B cell (primary cell): Measurements from ENCODE around the gene SLC1A2. TPM values are rescaled to one million over a fixed set of nuclear protein-coding genes. Genes with fewer than 3 reads are reported as not detected.

Source experiments
- ATAC-seq: fragments of 200-7000 bp; cut with Tn5 transposase; one replicate; pipeline ENCODE4 v1.10.0; 2021; ENCODE audit warnings: low read depth, mild to moderate bottlenecking, moderate number of reproducible peaks, moderate library complexity
- CTCF ChIA-PET: fragments of 350-600 bp; sonication (Branson Sonifier 250); formaldehyde crosslinking; loops from one replicate; lab custom pipeline; 2021; ENCODE audit warnings: antibody characterized with exemption, inconsistent platforms; lab: Charles Lee
- POLR2A ChIA-PET: fragments of 350-600 bp; sonication (Branson Sonifier 250); formaldehyde crosslinking; loops from one replicate; lab custom pipeline; 2021; ENCODE audit warnings: antibody characterized with exemption; lab: Charles Lee
- DNase-seq: peaks from one replicate; pipeline ENCODE4 v3.0.0; 2013
- H2AFZ ChIP-seq: 2 replicates; pipeline ENCODE4 v1.6.1; 2012; ENCODE audit warnings: mild to moderate bottlenecking, low read depth, low read length; ENCODE audit not compliant: insufficient read depth, poor library complexity, severe bottlenecking
- H3K27ac ChIP-seq, 2 donors: 1 replicate in 1 of 2; 2 replicates in 1 of 2; pipeline ENCODE4 v1.5.1; 2012 to 2013; ENCODE audit warnings: low read length in 2 of 2, mild to moderate bottlenecking in 2 of 2, moderate library complexity in 1 of 2
- H3K27me3 ChIP-seq, 4 experiments: fragments of 200-600 bp in 1 of 4; sonication (generic) in 1 of 4; replicated peaks in 1 of 4; 1 replicate in 2 of 4; 2 replicates in 2 of 4; pipeline versions ENCODE4 v1.6.1 to v1.7.0; 2013 to 2016; ENCODE audit warnings: low read length in 3 of 4, mild to moderate bottlenecking in 2 of 4, mixed read lengths in 1 of 4, moderate library complexity in 1 of 4; ENCODE audit not compliant: insufficient read depth in 4 of 4, control insufficient read depth in 3 of 4; ENCODE audit errors: control extremely low read depth in 1 of 4
- H3K36me3 ChIP-seq, 2 experiments: replicated peaks in 1 of 2; 1 replicate in 1 of 2; 2 replicates in 1 of 2; pipeline versions ENCODE4 v1.6.1 to v1.7.1; 2013; ENCODE audit warnings: low read length in 1 of 2; ENCODE audit not compliant: insufficient read depth in 2 of 2, control insufficient read depth in 1 of 2; ENCODE audit errors: control extremely low read depth in 1 of 2, extremely low read depth in 1 of 2
- H3K4me1 ChIP-seq, 2 donors: fragments of 200-600 bp in 1 of 2; sonication (generic) in 1 of 2; 1 replicate in 1 of 2; 2 replicates in 1 of 2; pipeline versions ENCODE4 v1.5.1 to v1.6.1; 2013 to 2017; ENCODE audit warnings: low read length in 2 of 2; ENCODE audit not compliant: control insufficient read depth in 2 of 2, insufficient read depth in 2 of 2
- H3K4me2 ChIP-seq: replicated peaks from 2 replicates; pipeline ENCODE3; 2012; ENCODE audit warnings: mild to moderate bottlenecking, low read depth, low read length; ENCODE audit not compliant: poor library complexity, severe bottlenecking
- H3K4me3 ChIP-seq, 5 experiments: fragments of 200-600 bp in 1 of 5; sonication (generic) in 1 of 5; 1 replicate in 3 of 5; 2 replicates in 2 of 5; pipeline versions ENCODE4 v1.5.1 to v1.7.0; 2011 to 2016; ENCODE audit warnings: low read length in 4 of 5, mild to moderate bottlenecking in 4 of 5, low read depth in 2 of 5, control low read depth in 1 of 5, moderate library complexity in 1 of 5; ENCODE audit not compliant: insufficient read depth in 1 of 5; ENCODE audit errors: control extremely low read depth in 1 of 5, extremely low read depth in 1 of 5
- H3K79me2 ChIP-seq: fragments of 200-600 bp; sonication (generic); one replicate; pipeline ENCODE4 v1.6.0; 2016; ENCODE audit warnings: low read length; ENCODE audit not compliant: control insufficient read depth, insufficient read depth
- H3K9ac ChIP-seq: fragments of 200-600 bp; sonication (generic); 2 replicates; pipeline ENCODE4 v1.6.1; 2017; ENCODE audit warnings: mild to moderate bottlenecking, low read length, moderate library complexity
- H3K9me3 ChIP-seq, 3 donors: one replicate each; pipeline versions ENCODE4 v1.6.1 to v1.7.1; 2013; ENCODE audit warnings: low read length in 2 of 3; ENCODE audit not compliant: control insufficient read depth in 2 of 3, insufficient read depth in 1 of 3; ENCODE audit errors: control extremely low read depth in 1 of 3
- H4K20me1 ChIP-seq: 2 replicates; pipeline ENCODE4 v1.6.0; 2012; ENCODE audit warnings: mild to moderate bottlenecking, low read length; ENCODE audit not compliant: insufficient read depth, control insufficient read depth, poor library complexity, severe bottlenecking
- H3K27ac Mint-ChIP-seq: one replicate; pipeline ENCODE4 v1.8.0; 2021; ENCODE audit warnings: mixed read lengths
- H3K27me3 Mint-ChIP-seq: one replicate; pipeline ENCODE4 v1.8.0; 2021; ENCODE audit warnings: mixed read lengths
- H3K4me1 Mint-ChIP-seq: one replicate; pipeline ENCODE4 v1.8.0; 2021; ENCODE audit warnings: mixed read lengths
- H3K4me3 Mint-ChIP-seq: one replicate; pipeline ENCODE4 v1.8.0; 2021; ENCODE audit warnings: mixed read lengths
- H3K9me3 Mint-ChIP-seq: one replicate; pipeline ENCODE4 v1.8.0; 2022; ENCODE audit warnings: mixed read lengths; ENCODE audit not compliant: insufficient read depth
- CTCF ChIP-seq: fragments of 200-600 bp; IDR thresholded peaks from one replicate; pipeline ENCODE4 v1.8.0; 2022; ENCODE audit warnings: antibody characterized with exemption, mild to moderate bottlenecking
- EZH2 ChIP-seq: IDR thresholded peaks from 2 replicates; pipeline ENCODE4 v1.6.1; 2012; ENCODE audit warnings: borderline replicate concordance, low read depth, mild to moderate bottlenecking, moderate library complexity, low read length; ENCODE audit not compliant: insufficient read depth, poor library complexity, severe bottlenecking
- WGBS: methylation state at CpG from one replicate; pipeline ENCODE4 v1.1.5; 2013; ENCODE audit warnings: missing lambda C conversion rate; ENCODE audit not compliant: insufficient coverage; 5-methylcytosine and 5-hydroxymethylcytosine counted together
- intact Hi-C: fragments of 100-400 bp; cut with micrococcal nuclease; formaldehyde crosslinking; loops from one replicate; pipeline ENCODE4 v1.10.0; 2022
- polyA plus RNA-seq: library from polyadenylated mRNA; depleted of rRNA; stranded (reverse); fragments of >200 nt; gene quantifications from 2 replicates; pipeline ENCODE4 v1.2.3, GENCODE V29; 2012
- total RNA-seq, 2 donors: library from RNA; stranded (reverse); fragments of 120-200 nt in 1 of 2; gene quantifications; 1 replicate in 1 of 2; 2 replicates in 1 of 2; pipeline versions ENCODE4 v1.2.3 to v1.2.4, GENCODE V29; 2013 to 2022

The SLC1A2 gene
- total and polyA plus RNA-seq, 2 donors (not counting 1 experiment from before 2014, with no cell fraction given) = not detected

DNA sequence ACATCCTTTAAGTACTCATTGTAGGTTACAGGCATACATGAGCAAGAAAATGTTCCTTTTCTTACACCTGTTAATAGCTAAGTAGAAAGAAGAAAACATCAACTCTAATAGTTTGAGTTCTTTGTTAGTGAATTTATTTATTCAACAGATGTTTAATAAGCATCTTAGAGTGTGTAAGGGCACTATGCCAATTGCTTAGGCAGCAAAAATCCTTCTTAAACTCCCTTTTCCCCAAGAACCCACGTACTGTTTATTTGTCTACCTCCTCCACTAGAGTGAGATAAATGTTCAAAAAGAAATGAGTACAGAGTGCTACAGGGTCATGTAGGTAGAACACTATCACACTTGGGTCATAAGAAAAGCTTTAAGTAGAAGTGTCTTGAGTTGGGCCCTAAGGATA, 149.0 kb downstream of the SLC1A2 start:
- WGBS = no CpG with 5 or more reads among the region's 1 CpG
- H3K79me2 ChIP-seq = no peaks in the 10 kb centered on the region
- H3K9me3 ChIP-seq = no peaks in the 10 kb centered on the region
- CTCF ChIA-PET = no interaction called here
- H4K20me1 ChIP-seq = no peaks in the 10 kb centered on the region
- H3K4me3 Mint-ChIP-seq = no peak overlapping the region
- intact Hi-C loops = no loop called here
- peaks cover 40% of the 10 kb centered on the region for H3K4me1 Mint-ChIP-seq
- DNase-seq = no peak
- ATAC-seq = no peak
- no peak overlapping the region for H3K4me3 ChIP-seq
- H3K27ac Mint-ChIP-seq = no peak overlapping the region
- H3K4me1 ChIP-seq = peaks cover 16 to 17% of the 10 kb centered on the region in 2 donors
- TF ChIP-seq EZH2 = no peak
- no peak for TF ChIP-seq CTCF
- H3K9me3 Mint-ChIP-seq = no peaks in the 10 kb centered on the region
- no peak overlapping the region for H2AFZ ChIP-seq
- H3K36me3 ChIP-seq = no peaks in the 10 kb centered on the region
- no peak overlapping the region for H3K9ac ChIP-seq
- no peaks in the 10 kb centered on the region for H3K27me3 Mint-ChIP-seq
- no peak overlapping the region for H3K27ac ChIP-seq
- no peak overlapping the region for H3K4me2 ChIP-seq
- POLR2A ChIA-PET = no interaction called here
- no peaks in the 10 kb centered on the region for H3K27me3 ChIP-seq

- Histone ChIP-seq H3K4me2 (no peak overlapping the region), H3K4me1 (peaks cover 10 to 12% of the 10 kb centered on the region in 2 donors), H3K27me3 (no peaks in the 10 kb centered on the region), H3K27ac (no peak overlapping the region), H4K20me1 (no peaks in the 10 kb centered on the region), H3K9me3 (no peaks in the 10 kb centered on the region), H3K36me3 (no peaks in the 10 kb centered on the region), H3K79me2 (no peaks in the 10 kb centered on the region), H3K4me3 (no peak overlapping the region), H3K9ac (no peak overlapping the region), H2AFZ (no peak overlapping the region)
- Mint-ChIP-seq H3K9me3 (no peaks in the 10 kb centered on the region), H3K27ac (no peak overlapping the region), H3K4me1 (peaks cover 28% of the 10 kb centered on the region), H3K4me3 (no peak overlapping the region), H3K27me3 (no peaks in the 10 kb centered on the region)
- no CpG with 5 or more reads among the region's 2 CpGs for WGBS
- intact Hi-C loops = no loop called here
- ChIA-PET POLR2A (no interaction called here), CTCF (no interaction called here)
- ATAC-seq = no peak
- TF ChIP-seq CTCF (no peak), EZH2 (no peak)
- no peak for DNase-seq
Measured at GRCh38 chr11:35267504-35267903, 151.9 kb downstream of the SLC1A2 start.
